GM12801 (cell line): ENCODE results near the gene PRR3.

Source experiments
- TF ChIP-seq, protein P1 (sequence below): IDR thresholded peaks from one replicate; pipeline ENCODE4 v1.5.1; 2011; ENCODE audit warnings: control low read depth; ENCODE audit not compliant: insufficient read length; ENCODE audit errors: extremely low read depth

The PRR3 gene, protein sequence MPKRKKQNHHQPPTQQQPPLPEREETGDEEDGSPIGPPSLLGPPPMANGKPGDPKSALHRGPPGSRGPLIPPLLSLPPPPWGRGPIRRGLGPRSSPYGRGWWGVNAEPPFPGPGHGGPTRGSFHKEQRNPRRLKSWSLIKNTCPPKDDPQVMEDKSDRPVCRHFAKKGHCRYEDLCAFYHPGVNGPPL

DNA sequence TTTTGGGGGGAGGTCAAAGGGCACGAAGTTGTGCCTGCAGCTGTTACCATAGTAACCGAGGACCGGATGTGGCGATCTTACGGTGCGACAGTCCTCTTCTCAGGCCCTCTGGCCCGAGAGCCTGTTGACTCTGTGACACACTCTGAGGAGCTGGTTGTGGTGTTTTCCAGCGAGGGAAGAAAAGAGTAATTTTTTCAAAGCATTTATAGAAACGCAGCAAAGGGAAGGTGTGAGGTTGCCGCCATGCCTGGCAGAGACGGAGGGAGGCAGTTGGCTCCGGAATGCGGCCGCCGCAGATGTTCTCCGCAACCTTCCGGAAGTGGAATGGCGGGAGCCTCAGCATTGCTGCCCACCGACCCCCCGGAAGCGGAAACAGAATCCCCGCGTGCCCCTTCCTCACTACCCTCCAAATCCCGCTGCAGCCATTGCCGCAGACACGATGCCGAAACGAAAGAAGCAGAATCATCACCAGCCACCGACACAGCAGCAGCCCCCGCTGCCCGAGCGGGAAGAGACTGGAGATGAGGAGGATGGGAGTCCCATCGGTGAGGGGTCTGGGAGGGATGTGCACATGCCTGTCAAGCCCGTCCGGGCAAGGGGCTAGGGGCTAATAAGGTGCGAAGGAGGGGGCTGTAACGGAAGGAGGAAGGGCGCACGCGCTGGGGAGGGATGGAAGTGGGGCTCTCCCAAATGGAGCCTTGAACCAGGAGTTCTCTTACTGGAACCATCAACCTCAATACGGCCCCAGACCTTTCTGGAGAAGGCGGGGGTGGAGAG lies at the start of gene PRR3:
TSS of gene PRR3 (plus strand) at position 390 of the 777 bp plus-strand sequence. CDS start at position 440, 50 bp downstream.
- TF ChIP-seq, protein P1, sequence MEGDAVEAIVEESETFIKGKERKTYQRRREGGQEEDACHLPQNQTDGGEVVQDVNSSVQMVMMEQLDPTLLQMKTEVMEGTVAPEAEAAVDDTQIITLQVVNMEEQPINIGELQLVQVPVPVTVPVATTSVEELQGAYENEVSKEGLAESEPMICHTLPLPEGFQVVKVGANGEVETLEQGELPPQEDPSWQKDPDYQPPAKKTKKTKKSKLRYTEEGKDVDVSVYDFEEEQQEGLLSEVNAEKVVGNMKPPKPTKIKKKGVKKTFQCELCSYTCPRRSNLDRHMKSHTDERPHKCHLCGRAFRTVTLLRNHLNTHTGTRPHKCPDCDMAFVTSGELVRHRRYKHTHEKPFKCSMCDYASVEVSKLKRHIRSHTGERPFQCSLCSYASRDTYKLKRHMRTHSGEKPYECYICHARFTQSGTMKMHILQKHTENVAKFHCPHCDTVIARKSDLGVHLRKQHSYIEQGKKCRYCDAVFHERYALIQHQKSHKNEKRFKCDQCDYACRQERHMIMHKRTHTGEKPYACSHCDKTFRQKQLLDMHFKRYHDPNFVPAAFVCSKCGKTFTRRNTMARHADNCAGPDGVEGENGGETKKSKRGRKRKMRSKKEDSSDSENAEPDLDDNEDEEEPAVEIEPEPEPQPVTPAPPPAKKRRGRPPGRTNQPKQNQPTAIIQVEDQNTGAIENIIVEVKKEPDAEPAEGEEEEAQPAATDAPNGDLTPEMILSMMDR: no peak

DNA sequence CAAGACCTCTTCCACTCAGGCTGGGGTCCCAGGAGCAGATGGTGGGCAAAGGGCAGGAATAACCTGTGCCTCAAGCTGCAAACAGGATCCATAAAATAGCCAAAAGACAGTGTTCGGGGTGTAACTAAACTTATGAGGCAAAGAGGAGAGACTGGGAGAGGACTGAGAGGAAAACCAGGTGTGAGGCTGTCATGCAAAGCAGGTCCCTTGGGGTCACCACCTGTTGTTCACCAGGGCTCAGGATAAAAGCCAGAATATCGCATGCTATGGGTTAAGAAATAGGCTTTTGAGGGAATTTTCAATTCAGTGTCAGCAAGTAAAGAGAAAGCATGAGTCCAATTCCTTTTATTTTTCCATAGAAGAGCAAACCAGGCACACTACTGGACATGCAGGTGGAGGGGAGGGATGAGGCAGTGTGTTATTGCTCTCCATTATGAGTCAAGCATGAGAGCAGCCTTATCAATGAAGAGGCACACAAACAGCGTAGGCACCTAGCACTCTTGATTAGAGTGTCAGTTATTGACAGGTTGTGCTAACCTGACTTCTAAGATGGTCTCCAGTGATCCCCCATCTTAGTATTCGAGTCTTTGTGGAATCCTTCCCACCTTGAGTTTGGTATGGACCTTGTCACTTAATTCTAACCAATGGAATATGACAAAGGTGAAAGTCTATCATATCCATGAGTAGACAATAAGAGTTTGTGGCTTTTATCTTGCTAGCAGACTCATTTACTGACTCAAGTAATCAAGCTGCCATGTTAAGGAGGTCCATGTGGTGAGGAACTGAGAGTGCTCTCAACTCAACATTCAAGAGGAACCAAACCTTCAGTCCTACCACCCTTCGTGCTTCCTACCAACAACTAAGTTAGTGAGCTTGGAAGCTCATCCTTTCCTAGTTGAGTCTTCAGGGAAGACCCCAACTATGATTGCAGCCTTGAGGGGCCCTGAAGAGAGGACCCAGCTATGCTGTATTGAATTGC lies 49.0 kb upstream of the PRR3 start:
- TF ChIP-seq, protein P1: no peak

DNA sequence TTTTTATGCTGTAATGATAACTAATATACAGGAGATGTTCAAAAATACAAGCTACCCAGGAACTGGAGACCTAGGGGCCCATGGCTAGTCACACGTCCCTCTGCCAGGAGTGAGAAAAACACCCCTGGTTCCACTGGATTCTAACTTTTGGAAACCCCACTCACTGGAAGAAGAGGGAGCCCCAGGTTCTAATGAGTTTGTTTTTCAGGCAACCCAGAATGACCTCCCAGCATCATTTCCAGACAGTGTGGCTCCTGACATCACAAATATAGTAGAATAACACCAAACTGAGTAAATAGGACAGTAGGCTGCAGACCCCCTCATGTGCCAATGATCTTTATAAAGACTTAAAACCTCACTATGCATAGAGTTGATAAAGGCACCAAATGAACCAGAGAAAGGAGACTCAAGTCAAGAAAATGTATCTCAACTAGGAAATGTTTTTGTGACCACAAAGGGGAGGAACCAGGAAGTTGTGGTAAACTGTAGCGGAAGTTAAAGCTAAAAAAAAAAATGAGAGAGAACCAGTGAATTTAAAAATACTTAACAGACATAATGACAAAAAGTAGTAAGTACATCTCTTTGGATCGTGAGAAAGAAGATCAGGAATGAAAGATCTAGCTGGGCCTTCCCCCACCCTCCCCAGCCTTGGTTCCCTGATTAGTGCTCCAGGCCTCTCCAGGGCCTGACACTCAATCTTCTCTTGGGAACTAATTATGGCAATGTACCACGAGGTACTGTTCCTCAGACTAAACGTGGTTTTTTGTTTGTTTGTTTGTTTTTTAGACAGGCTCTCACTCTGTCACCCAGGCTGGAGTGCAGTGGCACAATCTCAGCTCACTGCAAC lies 48.0 kb upstream of the PRR3 start:
- TF ChIP-seq, protein P1: no peak

DNA sequence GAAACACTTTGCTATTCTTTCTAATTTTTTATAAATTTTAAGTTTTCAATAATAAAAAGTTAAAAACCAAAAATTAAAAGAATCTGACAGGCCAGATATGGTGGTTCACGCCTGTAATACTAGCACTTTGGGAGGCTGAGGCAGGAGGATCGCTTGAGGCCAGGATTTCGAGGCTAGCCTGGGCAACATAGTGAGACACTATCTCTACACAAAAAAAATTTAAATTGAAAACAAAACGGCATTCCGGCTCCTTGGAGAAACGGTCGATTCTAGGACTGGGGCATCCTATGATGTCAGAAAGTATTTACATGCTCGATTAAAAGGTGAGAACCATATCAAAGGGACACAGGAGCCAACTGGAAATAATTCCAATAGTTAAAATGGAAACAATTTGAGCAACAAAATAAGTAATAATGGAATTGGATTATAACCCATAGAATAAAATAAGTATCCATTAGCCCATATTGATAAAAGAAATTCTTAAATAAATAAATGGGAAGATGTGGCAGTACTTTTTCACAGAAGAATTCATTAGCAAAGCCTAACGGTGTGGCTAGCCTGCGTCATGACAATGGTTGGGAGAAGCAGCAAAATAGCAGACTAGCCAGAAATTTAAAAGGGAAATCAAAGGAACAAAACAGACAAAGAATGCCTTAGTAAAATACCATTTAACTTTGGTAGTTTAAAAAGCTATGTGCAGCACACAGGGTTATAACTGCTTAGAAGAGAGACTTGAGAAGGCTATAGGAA lies 46.5 kb upstream of the PRR3 start:
- TF ChIP-seq, protein P1: no peak

DNA sequence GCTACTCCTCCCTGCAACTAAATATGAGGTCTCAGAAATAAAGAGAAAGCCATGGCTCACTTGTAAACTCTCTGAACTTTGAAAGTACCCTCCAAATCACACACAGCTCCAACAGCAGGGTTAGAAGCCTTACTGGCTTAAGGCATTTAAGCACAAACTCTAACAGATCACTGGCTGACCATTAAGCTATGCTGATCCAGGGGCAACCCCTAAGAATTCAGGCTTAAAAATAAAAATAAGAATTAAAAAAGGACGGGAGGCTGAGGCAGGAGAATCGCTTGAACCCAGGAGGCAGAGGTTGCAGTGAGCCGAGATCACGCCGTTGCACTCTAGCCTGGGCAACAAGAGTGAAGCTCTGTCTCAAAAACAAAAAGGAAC lies 45.9 kb upstream of the PRR3 start:
- TF ChIP-seq, protein P1: no peak

DNA sequence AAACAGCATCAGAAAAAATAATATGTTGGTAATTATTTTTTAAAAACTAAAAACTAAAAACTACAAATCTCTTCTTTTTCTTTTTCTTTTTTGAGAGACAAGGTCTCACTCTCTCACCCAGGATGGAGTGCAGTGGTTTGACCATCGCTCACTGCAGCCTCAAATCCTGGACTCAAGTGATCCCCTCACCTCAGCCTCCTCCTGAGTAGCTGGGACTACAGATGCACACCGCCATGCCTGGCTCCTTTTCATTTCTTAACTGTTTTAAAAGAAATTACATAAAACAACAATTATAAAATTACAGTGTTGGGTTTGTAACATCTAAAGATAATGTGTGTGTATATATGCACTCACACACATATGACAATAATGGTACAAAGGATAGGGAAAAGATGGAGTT lies 43.6 kb upstream of the PRR3 start:
- TF ChIP-seq, protein P1: no peak
